ENCODE data around the gene DDX10. TPM values are rescaled to one million over a fixed set of nuclear protein-coding genes. Genes with fewer than 3 reads are reported as not detected.
A peak's percentile ranks its signal among the peaks of the same experiment; 100 is the strongest.

The DDX10 gene
- total RNA-seq (100 to 1,000 TPM in 1 of 9 donors, 10 to 100 TPM in 8; 11.6 to 141 (median 22.6) TPM), polyA plus RNA-seq (10 to 100 TPM; 10.6 to 52.6 (median 15.0) TPM)
- long read RNA-seq, donor 1, partial matches to known transcripts = 0 of 1 reads
- long read RNA-seq, donor 1, other reads (novel, unspliced or antisense) = 0 of 1 reads
- long read RNA-seq, donor 2, full-length matches to known transcripts = 1 of 1 reads
- long read RNA-seq, donor 2, partial matches to known transcripts = 0 of 1 reads
- long read RNA-seq, donor 2, other reads (novel, unspliced or antisense) = 0 of 1 reads
- long read RNA-seq, donor 3, partial matches to known transcripts = 0 of 5 reads
- long read RNA-seq, donor 3, other reads (novel, unspliced or antisense) = 0 of 5 reads
- long read RNA-seq, donor 4, full-length matches to known transcripts = 3 of 12 reads
- long read RNA-seq, donor 4, partial matches to known transcripts = 9 of 12 reads
- long read RNA-seq, donor 4, other reads (novel, unspliced or antisense) = 0 of 12 reads
- long read RNA-seq, donor 5, transcript DDX10-201 (18 exons, 3,264 nt) = major isoform, 26 of 30 reads
- long read RNA-seq, donor 5, partial matches to known transcripts = 0 of 30 reads
- long read RNA-seq, donor 5, other reads (novel, unspliced or antisense) = 4 of 30 reads
- long read RNA-seq, donor 6, partial matches to known transcripts = 9 of 9 reads
- long read RNA-seq, donor 6, other reads (novel, unspliced or antisense) = 0 of 9 reads
- long read RNA-seq, donor 7, partial matches to known transcripts = 0 of 2 reads
- long read RNA-seq, donor 7, other reads (novel, unspliced or antisense) = 0 of 2 reads
- long read RNA-seq, donor 8, partial matches to known transcripts = 0 of 1 reads
- long read RNA-seq, donor 8, other reads (novel, unspliced or antisense) = 0 of 1 reads
- long read RNA-seq, donor 9, partial matches to known transcripts = 8 of 9 reads
- long read RNA-seq, donor 9, other reads (novel, unspliced or antisense) = 0 of 9 reads
- long read RNA-seq, donor 10, full-length matches to known transcripts = 1 of 1 reads
- long read RNA-seq, donor 10, partial matches to known transcripts = 0 of 1 reads
- long read RNA-seq, donor 10, other reads (novel, unspliced or antisense) = 0 of 1 reads

DNA sequence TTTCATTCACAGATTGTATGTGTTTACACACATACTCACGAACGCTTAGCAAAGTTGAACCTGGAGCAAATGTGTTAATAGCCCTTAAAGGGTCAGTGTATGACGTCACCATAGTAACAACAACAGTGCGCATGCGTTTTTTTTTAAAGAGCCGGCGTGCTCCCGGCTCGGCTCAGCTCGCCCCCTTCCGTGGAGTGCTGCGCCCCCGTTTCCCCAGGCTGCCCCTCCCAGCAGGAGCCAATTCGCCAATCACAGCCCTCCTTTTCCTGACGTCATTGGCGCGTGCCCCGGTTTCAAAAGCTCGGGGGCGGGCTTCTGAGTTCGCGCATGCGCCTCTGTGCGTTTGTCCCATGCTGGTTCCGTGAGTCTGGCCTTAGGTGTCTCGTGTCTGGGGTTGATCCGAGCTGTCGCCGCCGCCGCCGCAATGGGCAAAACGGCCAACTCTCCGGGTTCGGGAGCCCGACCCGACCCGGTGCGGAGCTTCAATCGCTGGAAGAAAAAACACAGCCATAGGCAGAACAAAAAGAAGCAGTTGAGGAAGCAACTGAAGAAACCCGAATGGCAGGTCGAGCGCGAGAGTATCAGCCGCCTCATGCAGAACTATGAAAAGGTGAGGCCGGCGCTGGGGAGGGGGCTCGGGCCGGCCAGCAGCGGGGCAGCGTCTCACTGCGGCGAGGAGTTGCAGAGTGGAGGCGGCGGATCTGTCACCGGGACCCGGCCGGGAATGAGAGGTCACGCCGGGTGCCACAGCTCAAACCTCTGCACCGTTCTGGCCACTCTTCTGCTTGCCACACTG lies at the start of gene DDX10:
Gene DDX10, plus strand, starts transcription at position 340 of the 796 bp plus-strand sequence. Its CDS starts 85 bp downstream, at position 425.
- H3K4me3 ChIP-seq = peak within 1 kb of the TSS; percentile 63 to 89 (median 71)
- peak; percentile 98 to 99 (median 98) for DNase-seq
- intact Hi-C loops (cut with DNase I) = no loop called here
- peak within 1 kb of the TSS in 3 of 5 donors; percentile 23 to 67 (median 55) for H3K27ac ChIP-seq
- TF ChIP-seq, protein P1, sequence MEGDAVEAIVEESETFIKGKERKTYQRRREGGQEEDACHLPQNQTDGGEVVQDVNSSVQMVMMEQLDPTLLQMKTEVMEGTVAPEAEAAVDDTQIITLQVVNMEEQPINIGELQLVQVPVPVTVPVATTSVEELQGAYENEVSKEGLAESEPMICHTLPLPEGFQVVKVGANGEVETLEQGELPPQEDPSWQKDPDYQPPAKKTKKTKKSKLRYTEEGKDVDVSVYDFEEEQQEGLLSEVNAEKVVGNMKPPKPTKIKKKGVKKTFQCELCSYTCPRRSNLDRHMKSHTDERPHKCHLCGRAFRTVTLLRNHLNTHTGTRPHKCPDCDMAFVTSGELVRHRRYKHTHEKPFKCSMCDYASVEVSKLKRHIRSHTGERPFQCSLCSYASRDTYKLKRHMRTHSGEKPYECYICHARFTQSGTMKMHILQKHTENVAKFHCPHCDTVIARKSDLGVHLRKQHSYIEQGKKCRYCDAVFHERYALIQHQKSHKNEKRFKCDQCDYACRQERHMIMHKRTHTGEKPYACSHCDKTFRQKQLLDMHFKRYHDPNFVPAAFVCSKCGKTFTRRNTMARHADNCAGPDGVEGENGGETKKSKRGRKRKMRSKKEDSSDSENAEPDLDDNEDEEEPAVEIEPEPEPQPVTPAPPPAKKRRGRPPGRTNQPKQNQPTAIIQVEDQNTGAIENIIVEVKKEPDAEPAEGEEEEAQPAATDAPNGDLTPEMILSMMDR (IDR thresholded peaks at IDR 0.05) = no peak
- peak in 1 of 2 donors; percentile 75 for TF ChIP-seq POLR2A (IDR thresholded peaks at IDR 0.05)
- peaks cover 0 to 26% of the 10 kb centered on the region in 2 donors for H3K4me1 ChIP-seq (replicated peaks in 1 of 2)
- H3K27me3 ChIP-seq = no peaks in the 10 kb centered on the region
- WGBS, 4 donors = 0 to 1% (median 0%) methylated on average over 53 to 61 of the region's 61 CpGs
- H3K36me3 ChIP-seq (replicated peaks in 1 of 2) = no peaks in the 10 kb centered on the region
- H3K9me3 ChIP-seq (replicated peaks in 1 of 3) = no peaks in the 10 kb centered on the region

DNA sequence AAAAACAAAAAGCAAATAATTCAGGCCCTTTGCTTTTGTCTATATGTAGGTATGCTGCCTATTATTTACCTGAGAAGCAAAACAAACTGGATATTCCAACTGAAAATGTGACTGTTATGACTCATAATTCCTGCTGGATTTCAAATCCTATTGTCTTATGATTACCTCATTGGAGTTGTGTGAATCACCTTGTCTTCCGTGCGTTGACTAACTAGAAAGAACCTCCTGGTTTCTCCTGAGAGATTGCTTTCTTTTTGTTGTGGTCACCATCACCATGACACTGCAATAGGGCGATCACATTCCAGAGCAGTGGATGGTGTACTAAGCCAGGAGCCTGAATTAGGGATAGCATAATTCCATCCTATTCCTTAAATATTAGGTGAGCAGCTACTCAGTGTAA lies 48.3 kb upstream of the DDX10 start:
- WGBS, 4 donors = 67 to 72% (median 70%) methylated on average over 3 of the region's 3 CpGs
- Histone ChIP-seq H3K4me3 (no peak overlapping the region), H3K27me3 (no peaks in the 10 kb centered on the region), H3K36me3 (replicated peaks in 1 of 2) (no peaks in the 10 kb centered on the region), H3K27ac (no peak overlapping the region), H3K4me1 (replicated peaks in 1 of 2) (no peaks in the 10 kb centered on the region), H3K9me3 (replicated peaks in 1 of 3) (no peaks in the 10 kb centered on the region)
- no peak for DNase-seq
- intact Hi-C loops (cut with DNase I) = no loop called here
- TF ChIP-seq POLR2A (IDR thresholded peaks at IDR 0.05) = no peak
- TF ChIP-seq, protein P1 (IDR thresholded peaks at IDR 0.05) = no peak

DNA sequence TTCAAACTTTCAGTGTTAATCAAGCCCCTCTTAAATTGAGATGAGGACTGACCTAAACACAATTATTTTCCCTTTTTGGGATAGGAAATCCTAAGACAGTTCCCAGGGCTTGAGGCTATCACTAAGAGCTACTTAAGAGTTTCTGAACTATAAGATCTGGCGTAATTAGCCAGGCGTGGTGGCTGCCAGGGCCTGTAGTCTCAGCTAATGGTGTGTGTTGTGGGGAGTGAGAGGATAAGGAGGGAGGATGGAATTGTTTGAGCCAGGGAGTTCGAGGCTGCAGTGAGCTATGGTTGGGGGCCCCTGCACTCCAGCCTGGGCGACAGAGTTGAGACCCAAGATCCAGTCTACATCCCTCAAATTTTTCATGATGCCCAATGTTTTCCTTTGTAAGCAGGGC lies 47.8 kb upstream of the DDX10 start:
- DNase-seq = no peak
- intact Hi-C loops (cut with DNase I) = no loop called here
- H3K4me3 ChIP-seq = no peak overlapping the region
- H3K4me1 ChIP-seq (replicated peaks in 1 of 2) = no peaks in the 10 kb centered on the region
- no peak overlapping the region for H3K27ac ChIP-seq
- WGBS, 4 donors = 76 to 85% (median 80%) methylated on average over 4 of the region's 4 CpGs
- no peaks in the 10 kb centered on the region for H3K27me3 ChIP-seq
- no peaks in the 10 kb centered on the region for H3K9me3 ChIP-seq (replicated peaks in 1 of 3)
- H3K36me3 ChIP-seq (replicated peaks in 1 of 2) = no peaks in the 10 kb centered on the region
- TF ChIP-seq POLR2A (IDR thresholded peaks at IDR 0.05) = no peak
- TF ChIP-seq, protein P1 (IDR thresholded peaks at IDR 0.05) = no peak

All from adrenal gland (tissue), 19 donors.